Activated CD4-positive, alpha-beta T cell treated with anti-CD3 and anti-CD28 coated beads, Interleukin-2, amount 10 ng/mL, durations not matched to agents 24 days and 14 days (primary cell): ENCODE results near the gene ORM2. TPM values are rescaled to one million over a fixed set of nuclear protein-coding genes. Genes with fewer than 3 reads are reported as not detected.
"Not testable (repeated sequence)": the region's sequence is repeated elsewhere in the genome, so short reads cannot be mapped to it uniquely, and the experiment has no call there.

ENCODE experiments used
- DNase-seq: peaks from one replicate; pipeline ENCODE4 v3.0.0; 2022
- H3K27ac Mint-ChIP-seq: one replicate; pipeline ENCODE4 v1.8.0; 2022; ENCODE audit warnings: mild to moderate bottlenecking, mixed read lengths
- H3K27me3 Mint-ChIP-seq: one replicate; pipeline ENCODE4 v1.8.0; 2022; ENCODE audit warnings: mixed read lengths
- H3K36me3 Mint-ChIP-seq: one replicate; pipeline ENCODE4 v1.8.0; 2022; ENCODE audit warnings: low read depth, mild to moderate bottlenecking, mixed read lengths
- H3K4me1 Mint-ChIP-seq: one replicate; pipeline ENCODE4 v1.8.0; 2021; ENCODE audit warnings: mixed read lengths
- H3K4me3 Mint-ChIP-seq: one replicate; pipeline ENCODE4 v1.8.0; 2022; ENCODE audit warnings: mild to moderate bottlenecking, moderate library complexity, mixed read lengths
- H3K9me3 Mint-ChIP-seq: one replicate; pipeline ENCODE4 v1.8.0; 2021; ENCODE audit warnings: mixed read lengths
- intact Hi-C: fragments of 100-400 bp; cut with micrococcal nuclease; formaldehyde crosslinking; loops from one replicate; pipeline ENCODE4 v1.15.1; 2023
- total RNA-seq: library from RNA; stranded (reverse); gene quantifications from 2 replicates; pipeline ENCODE4 v1.2.3, GENCODE V29; 2022

ORM2 gene
- not detected in 2 replicates for total RNA-seq

DNA sequence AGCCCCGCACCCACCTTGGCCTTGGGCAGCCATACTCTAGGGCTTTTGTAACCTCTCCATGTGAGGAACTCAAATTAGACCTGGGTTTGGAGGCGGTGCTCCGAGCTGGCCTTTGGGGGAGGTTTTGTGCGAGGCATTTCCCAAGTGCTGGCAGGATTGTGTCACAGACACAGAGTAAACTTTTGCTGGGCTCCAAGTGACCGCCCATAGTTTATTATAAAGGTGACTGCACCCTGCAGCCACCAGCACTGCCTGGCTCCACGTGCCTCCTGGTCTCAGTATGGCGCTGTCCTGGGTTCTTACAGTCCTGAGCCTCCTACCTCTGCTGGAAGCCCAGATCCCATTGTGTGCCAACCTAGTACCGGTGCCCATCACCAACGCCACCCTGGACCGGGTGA lies at the start of gene ORM2:
TSS of gene ORM2 (plus strand) at position 245 of the 398 bp plus-strand sequence. CDS start at position 281, 36 bp downstream.
- H3K9me3 Mint-ChIP-seq, H3K36me3 Mint-ChIP-seq, H3K27ac Mint-ChIP-seq, H3K4me1 Mint-ChIP-seq, intact Hi-C loops, H3K4me3 Mint-ChIP-seq, DNase-seq, H3K27me3 Mint-ChIP-seq: not testable (repeated sequence)

DNA sequence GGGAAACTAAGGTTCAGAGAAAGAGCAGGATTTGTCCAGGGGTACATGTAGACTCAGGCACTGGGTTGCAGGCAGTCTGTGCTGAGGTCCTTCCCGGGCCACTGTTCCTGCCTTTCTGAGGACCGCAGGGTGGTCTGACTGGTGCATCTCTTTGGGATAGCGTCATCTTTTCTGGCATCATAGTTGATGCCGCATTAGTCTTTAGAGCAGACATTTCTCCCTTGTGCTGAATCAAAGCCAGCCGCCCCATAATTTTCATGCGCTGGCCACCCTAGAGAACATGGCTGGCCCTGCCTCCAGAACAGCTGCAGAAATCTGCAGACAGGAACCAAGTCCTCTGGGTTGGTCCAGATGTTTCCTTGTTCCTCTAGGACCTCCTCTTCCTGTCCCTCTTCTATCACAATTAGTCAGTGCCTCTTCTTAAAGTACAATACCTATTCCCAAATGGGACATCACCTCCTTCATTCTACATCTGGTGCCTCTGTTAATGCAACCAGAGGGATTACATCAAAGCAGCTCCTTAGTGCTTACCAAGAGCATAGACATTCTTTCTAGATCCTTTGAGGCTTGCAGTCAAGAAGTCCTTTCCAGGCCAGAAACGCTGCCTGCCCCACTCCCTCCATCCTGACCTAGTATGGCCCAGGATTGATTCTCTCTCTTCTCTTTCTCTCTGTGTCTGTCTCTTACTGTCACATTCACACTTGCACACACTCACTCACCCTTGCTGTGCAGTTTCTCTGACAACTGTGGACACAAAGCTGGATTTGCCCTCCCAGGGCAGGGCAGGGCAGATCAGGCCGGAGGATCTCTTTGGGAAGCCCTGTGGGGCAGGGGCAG lies 48.8 kb upstream of the ORM2 start:
- Mint-ChIP-seq H3K4me3 (no peak overlapping the region), H3K36me3 (no peaks in the 10 kb centered on the region), H3K27me3 (no peaks in the 10 kb centered on the region), H3K9me3 (no peaks in the 10 kb centered on the region), H3K27ac (no peak overlapping the region), H3K4me1 (no peaks in the 10 kb centered on the region)
- no peak for DNase-seq
- intact Hi-C loops, result no loop called here

DNA sequence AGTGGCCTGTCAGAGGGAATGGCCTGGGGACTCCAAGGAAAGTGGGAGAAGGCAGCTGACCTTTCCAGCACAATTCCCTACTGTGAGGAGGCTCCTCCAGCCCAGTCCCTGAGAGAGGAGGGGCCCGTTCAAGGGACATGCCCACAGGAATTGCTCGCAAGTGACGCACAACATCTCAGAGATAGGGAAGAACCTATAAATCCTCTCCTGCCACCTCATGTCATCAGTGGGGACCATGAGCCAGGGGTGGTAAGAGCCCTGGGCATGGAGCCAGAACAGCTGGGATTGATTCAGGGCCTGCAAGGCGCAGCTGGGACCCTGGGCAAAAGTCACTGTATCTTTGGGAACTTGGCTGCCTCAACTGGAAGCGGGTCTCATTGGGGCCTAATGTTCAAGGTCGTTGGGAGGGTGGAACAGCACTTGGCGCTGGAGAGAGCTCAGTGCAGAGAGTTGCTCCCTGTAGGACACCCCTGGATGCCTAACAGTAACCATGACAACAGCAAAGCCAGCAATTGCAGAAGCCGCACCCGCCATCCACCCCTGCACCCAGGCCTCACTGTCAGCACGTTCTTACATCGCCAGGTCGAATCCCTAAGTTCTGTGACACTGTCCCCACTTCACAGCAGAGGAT lies 48.1 kb upstream of the ORM2 start:
- Mint-ChIP-seq H3K4me3 (no peak overlapping the region), H3K27me3 (no peaks in the 10 kb centered on the region), H3K36me3 (no peaks in the 10 kb centered on the region), H3K27ac (no peak overlapping the region), H3K4me1 (no peaks in the 10 kb centered on the region), H3K9me3 (no peaks in the 10 kb centered on the region)
- intact Hi-C loops, result no loop called here
- no peak for DNase-seq

DNA sequence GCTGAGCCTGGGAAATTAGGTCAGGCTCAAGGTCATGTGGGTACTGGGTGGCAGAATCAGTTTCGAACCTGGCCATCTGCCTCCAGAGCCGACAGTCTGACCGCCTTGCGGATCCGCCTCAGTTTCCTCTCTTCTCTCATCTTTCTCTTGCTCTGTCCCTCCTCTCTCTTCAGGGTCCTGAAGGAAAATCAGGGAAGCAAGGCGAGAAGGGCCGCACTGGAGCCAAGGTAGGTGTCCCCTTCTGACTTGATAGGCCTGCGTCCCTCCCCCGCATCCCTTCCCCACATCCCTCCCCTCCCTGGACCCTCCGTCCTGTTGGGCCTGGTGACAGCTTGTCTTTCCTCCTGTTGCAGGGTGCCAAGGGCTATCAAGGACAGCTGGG lies 47.6 kb upstream of the ORM2 start:
- DNase-seq, result no peak
- Mint-ChIP-seq H3K9me3 (no peaks in the 10 kb centered on the region), H3K4me1 (no peaks in the 10 kb centered on the region), H3K27ac (no peak overlapping the region), H3K27me3 (no peaks in the 10 kb centered on the region), H3K36me3 (no peaks in the 10 kb centered on the region), H3K4me3 (no peak overlapping the region)
- intact Hi-C loops, result no loop called here

GRCh38 chr9:114282507-114282906 lies 47.2 kb upstream of the ORM2 start:
- H3K4me1 Mint-ChIP-seq, result no peaks in the 10 kb centered on the region
- H3K9me3 Mint-ChIP-seq, result no peaks in the 10 kb centered on the region
- H3K4me3 Mint-ChIP-seq, result no peak overlapping the region
- no peaks in the 10 kb centered on the region for H3K27me3 Mint-ChIP-seq
- no peak for DNase-seq
- no peaks in the 10 kb centered on the region for H3K36me3 Mint-ChIP-seq
- no peak overlapping the region for H3K27ac Mint-ChIP-seq
- intact Hi-C loops, result no loop called here

DNA sequence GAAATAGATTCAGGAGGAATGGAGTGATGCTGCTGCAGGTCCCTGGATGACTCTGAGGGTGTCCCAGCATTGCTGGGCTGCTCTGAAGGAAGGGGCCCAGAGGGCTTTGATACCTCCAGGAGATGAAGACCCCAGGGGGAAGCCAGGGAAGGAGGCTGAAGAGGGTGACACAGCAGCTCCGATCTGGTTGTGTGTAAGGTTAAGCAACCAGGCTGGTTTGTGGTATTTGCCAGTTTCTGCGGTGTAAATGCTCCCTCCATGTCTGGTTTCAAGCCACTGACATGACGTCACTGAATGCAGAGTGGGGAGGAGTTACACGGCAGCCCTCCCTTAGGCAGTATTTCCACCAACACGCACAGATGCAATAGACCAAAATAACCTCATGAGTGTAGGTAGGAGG lies 46.7 kb upstream of the ORM2 start:
- H3K4me3 Mint-ChIP-seq, result no peak overlapping the region
- DNase-seq, result no peak

GRCh38 chr9:114283551-114284111 lies 46.0 kb upstream of the ORM2 start:
- Mint-ChIP-seq H3K9me3 (no peaks in the 10 kb centered on the region), H3K4me3 (no peak overlapping the region), H3K4me1 (no peaks in the 10 kb centered on the region), H3K36me3 (no peaks in the 10 kb centered on the region), H3K27me3 (no peaks in the 10 kb centered on the region), H3K27ac (no peak overlapping the region)
- intact Hi-C loops, result no loop called here
- DNase-seq, result no peak

More for the DNA sequence above, 46.7 kb upstream of the ORM2 start:
- Mint-ChIP-seq H3K4me1 (no peaks in the 10 kb centered on the region), H3K27me3 (no peaks in the 10 kb centered on the region), H3K27ac (no peak overlapping the region), H3K9me3 (no peaks in the 10 kb centered on the region), H3K36me3 (no peaks in the 10 kb centered on the region)
- intact Hi-C loops, result no loop called here

- Mint-ChIP-seq H3K36me3 (no peaks in the 10 kb centered on the region), H3K27me3 (no peaks in the 10 kb centered on the region), H3K9me3 (no peaks in the 10 kb centered on the region), H3K4me3 (no peak overlapping the region), H3K27ac (no peak overlapping the region), H3K4me1 (no peaks in the 10 kb centered on the region)
- intact Hi-C loops, result no loop called here
- DNase-seq, result no peak
These were observed 45.2 kb upstream of the ORM2 start for GRCh38 chr9:114284316-114285060.

GRCh38 chr9:114285166-114285867 lies 44.4 kb upstream of the ORM2 start:
- H3K9me3 Mint-ChIP-seq, result no peaks in the 10 kb centered on the region
- no peaks in the 10 kb centered on the region for H3K36me3 Mint-ChIP-seq
- no peak overlapping the region for H3K4me3 Mint-ChIP-seq
- no peak overlapping the region for H3K27ac Mint-ChIP-seq
- no peaks in the 10 kb centered on the region for H3K27me3 Mint-ChIP-seq
- intact Hi-C loops, result no loop called here
- no peaks in the 10 kb centered on the region for H3K4me1 Mint-ChIP-seq
- no peak for DNase-seq

GRCh38 chr9:114286146-114286679 lies 43.5 kb upstream of the ORM2 start:
- H3K4me1 Mint-ChIP-seq, result peaks cover 2% of the 10 kb centered on the region
- no peaks in the 10 kb centered on the region for H3K9me3 Mint-ChIP-seq
- H3K27me3 Mint-ChIP-seq, result no peaks in the 10 kb centered on the region
- no peaks in the 10 kb centered on the region for H3K36me3 Mint-ChIP-seq
- intact Hi-C loops, result no loop called here
- no peak overlapping the region for H3K4me3 Mint-ChIP-seq
- DNase-seq, result no peak
- no peak overlapping the region for H3K27ac Mint-ChIP-seq

- no peak overlapping the region for H3K4me3 Mint-ChIP-seq
- no peak for DNase-seq
- H3K4me1 Mint-ChIP-seq, result peaks cover 3% of the 10 kb centered on the region
- no peaks in the 10 kb centered on the region for H3K9me3 Mint-ChIP-seq
- H3K36me3 Mint-ChIP-seq, result no peaks in the 10 kb centered on the region
- H3K27me3 Mint-ChIP-seq, result no peaks in the 10 kb centered on the region
- H3K27ac Mint-ChIP-seq, result no peak overlapping the region
- intact Hi-C loops, result no loop called here
These were observed 42.5 kb upstream of the ORM2 start for GRCh38 chr9:114287001-114287762.

DNA sequence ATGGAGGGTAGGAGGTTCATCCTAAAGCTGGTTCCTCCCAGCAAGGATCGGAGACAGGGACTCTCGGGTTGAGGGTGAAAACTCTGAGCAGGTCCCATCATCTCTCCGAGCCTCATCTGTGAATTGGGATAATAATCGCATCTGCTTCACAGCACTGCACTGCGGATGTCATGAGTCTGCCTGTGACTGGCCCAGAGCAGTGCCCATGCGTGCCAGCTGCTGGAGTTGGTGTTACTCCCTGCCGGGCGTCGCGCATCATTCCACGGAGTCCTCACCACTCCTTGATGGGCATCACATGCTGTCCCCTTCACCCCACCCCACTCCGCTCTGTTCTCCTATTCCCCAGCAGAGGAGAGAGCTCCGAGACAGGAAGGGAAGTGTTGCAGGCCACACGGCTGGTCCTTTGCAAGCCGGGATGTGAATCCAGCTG lies 41.9 kb upstream of the ORM2 start:
- H3K36me3 Mint-ChIP-seq, result no peaks in the 10 kb centered on the region
- intact Hi-C loops, result no loop called here
- no peak for DNase-seq

More for the DNA sequence above, 41.9 kb upstream of the ORM2 start:
- Mint-ChIP-seq H3K4me3 (no peak overlapping the region), H3K9me3 (no peaks in the 10 kb centered on the region), H3K4me1 (peaks cover 3% of the 10 kb centered on the region), H3K27me3 (peaks cover 2% of the 10 kb centered on the region), H3K27ac (no peak overlapping the region)
